Stimulated activated CD4-positive, alpha-beta T cell treated with anti-CD3 and anti-CD28 coated beads, TNF-alpha, amount 100 ng/mL, for 24 hours (primary cell): ENCODE data around the gene CHERP.
"Not testable (repeated sequence)": the region's sequence is repeated elsewhere in the genome, so short reads cannot be mapped to it uniquely, and the experiment has no call there.

Source experiments
- DNase-seq, 3 experiments: peaks; one replicate each; pipeline ENCODE4 v3.0.0-alpha.2; 2020; ENCODE audit warnings: low read depth in 3 of 3

Gene CHERP

GRCh38 chr19:16520074-16520973 is 21.9 kb downstream of the CHERP start:
- no peak for DNase-seq

- DNase-seq: no peak
Observed at GRCh38 chr19:16519230-16519687, 23.0 kb downstream of the CHERP start.

- DNase-seq: no peak
Observed at GRCh38 chr19:16518483-16519229, 23.6 kb downstream of the CHERP start.

GRCh38 chr19:16518061-16518460 is 24.2 kb downstream of the CHERP start:
- DNase-seq: no peak

GRCh38 chr19:16516923-16517610 is 25.2 kb downstream of the CHERP start:
- DNase-seq: no peak

GRCh38 chr19:16516381-16516780 is 25.9 kb downstream of the CHERP start:
- no peak for DNase-seq

GRCh38 chr19:16514383-16515019 is 27.7 kb downstream of the CHERP start:
- DNase-seq: no peak

GRCh38 chr19:16512611-16513010 is 29.6 kb downstream of the CHERP start:
- DNase-seq: not testable (repeated sequence)

- DNase-seq: no peak
Observed at GRCh38 chr19:16509141-16510061, 32.8 kb downstream of the CHERP start.

GRCh38 chr19:16508546-16508945 is 33.7 kb downstream of the CHERP start:
- DNase-seq: no peak

GRCh38 chr19:16506961-16507360 is 35.3 kb downstream of the CHERP start:
- DNase-seq: no peak

GRCh38 chr19:16506161-16506560 is 36.1 kb downstream of the CHERP start:
- DNase-seq: not testable (repeated sequence)

- no peak for DNase-seq
Observed at GRCh38 chr19:16504271-16504670, 38.0 kb downstream of the CHERP start.

GRCh38 chr19:16497837-16498236 is 44.4 kb downstream of the CHERP start:
- DNase-seq: no peak

GRCh38 chr19:16497042-16497441 is 45.2 kb downstream of the CHERP start:
- no peak for DNase-seq

GRCh38 chr19:16496613-16496983 is 45.6 kb downstream of the CHERP start:
- no peak for DNase-seq

- DNase-seq: peak; percentile 92 to 98 (median 95)
Observed at GRCh38 chr19:16495982-16496612, 46.1 kb downstream of the CHERP start, which contains the start of the genes C19orf44 and CALR3. Gene C19orf44, plus strand, starts transcription at chr19:16496394. Its CDS starts 4,399 bp downstream, at chr19:16500793. Gene CALR3, minus strand, starts transcription at chr19:16496167. Its CDS starts 38 bp downstream, at chr19:16496129.

GRCh38 chr19:16486476-16486875 is 55.8 kb downstream of the CHERP start:
- not testable (repeated sequence) for DNase-seq

GRCh38 chr19:16482745-16483144 is 59.5 kb downstream of the CHERP start:
- DNase-seq: no peak

GRCh38 chr19:16477311-16477710 is 64.9 kb downstream of the CHERP start:
- DNase-seq: no peak
